GM19324 (cell line): ENCODE data around the gene CAMTA1.

ENCODE experiments used
- ATAC-seq: cut with Tn5 transposase; IDR thresholded peaks from one replicate; pipeline ENCODE4 v1.9.1; 2021; ENCODE audit warnings: mild to moderate bottlenecking, moderate library complexity; ENCODE audit not compliant: unreplicated experiment, low FRiP score

Gene CAMTA1

DNA sequence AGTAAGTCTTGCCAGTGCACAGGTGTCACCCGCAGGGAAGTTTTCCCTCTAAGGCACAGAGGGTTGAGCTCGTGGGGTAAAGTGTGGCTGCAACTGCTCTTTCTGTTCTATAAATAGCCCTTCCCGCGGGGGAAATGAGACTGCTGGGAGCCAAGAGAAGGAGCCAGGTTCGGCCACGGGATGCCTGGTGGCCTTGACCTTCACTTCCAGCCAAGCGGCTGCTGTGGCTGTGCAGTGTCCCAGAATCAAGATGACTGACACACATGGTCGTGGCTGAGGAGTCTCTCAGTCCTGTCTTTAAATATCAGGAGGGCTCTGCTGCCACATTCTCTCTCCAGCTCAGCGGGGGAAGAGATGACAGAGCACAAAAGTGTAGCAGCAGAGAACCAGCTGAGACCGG lies 831.7 kb downstream of the CAMTA1 start:
- no peak for ATAC-seq

GRCh38 chr1:7617826-7618225 lies 832.6 kb downstream of the CAMTA1 start:
- no peak for ATAC-seq

GRCh38 chr1:7620196-7620595 lies 834.9 kb downstream of the CAMTA1 start:
- no peak for ATAC-seq

- no peak for ATAC-seq
Observed at GRCh38 chr1:7621334-7622219, 836.3 kb downstream of the CAMTA1 start.

DNA sequence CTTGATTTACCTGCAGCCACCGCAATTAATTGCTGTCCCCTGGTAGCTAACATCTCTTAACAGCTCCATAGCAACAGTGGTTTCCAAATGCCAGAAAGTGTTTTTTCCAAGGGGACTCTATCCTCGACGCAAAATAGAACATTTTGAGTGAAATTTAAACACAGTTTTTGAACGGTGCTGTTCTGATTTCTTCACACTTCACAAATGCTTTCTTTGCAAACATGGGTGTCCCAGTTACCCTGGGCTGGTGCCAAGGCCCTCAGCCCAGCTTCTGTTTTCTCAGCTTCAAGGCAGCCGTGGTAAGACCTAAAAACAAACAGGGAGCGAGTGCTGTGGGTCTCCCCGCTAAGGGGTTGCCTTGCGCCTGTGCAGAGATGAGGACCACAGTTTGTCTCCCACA lies 838.6 kb downstream of the CAMTA1 start:
- ATAC-seq: no peak

- ATAC-seq: no peak
Observed at GRCh38 chr1:7624791-7625355, 839.6 kb downstream of the CAMTA1 start.

GRCh38 chr1:7625401-7625800 lies 840.1 kb downstream of the CAMTA1 start:
- ATAC-seq: no peak

DNA sequence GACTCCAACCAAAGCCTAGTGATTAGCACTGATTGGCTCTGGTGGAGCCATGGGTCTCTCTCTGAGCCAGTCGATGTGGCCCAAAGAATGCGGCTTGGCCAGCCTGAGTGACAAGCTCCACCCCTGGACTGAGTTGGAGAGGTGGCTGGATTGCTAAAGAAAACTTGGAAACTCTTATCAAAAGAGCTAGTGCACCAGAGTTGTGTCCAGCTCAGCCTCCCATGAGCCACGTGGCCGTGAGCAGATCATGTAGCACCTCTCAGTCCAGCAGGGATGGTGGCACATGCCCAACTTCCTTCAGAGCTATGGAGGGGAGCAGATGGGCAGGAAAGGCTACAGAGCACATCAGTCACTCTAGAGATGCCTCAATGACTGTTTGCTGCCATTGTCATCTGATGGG lies 843.0 kb downstream of the CAMTA1 start:
- no peak for ATAC-seq

- ATAC-seq: no peak
Observed at GRCh38 chr1:7629011-7629410, 843.8 kb downstream of the CAMTA1 start.

- no peak for ATAC-seq
Observed at GRCh38 chr1:7629465-7630195, 844.4 kb downstream of the CAMTA1 start.

- no peak for ATAC-seq
Observed at GRCh38 chr1:7630378-7630777, 845.1 kb downstream of the CAMTA1 start.

GRCh38 chr1:7632176-7632575 lies 846.9 kb downstream of the CAMTA1 start:
- ATAC-seq: no peak

- ATAC-seq: no peak
Observed at GRCh38 chr1:7632681-7633080, 847.4 kb downstream of the CAMTA1 start.

GRCh38 chr1:7633506-7634245 lies 848.4 kb downstream of the CAMTA1 start:
- no peak for ATAC-seq

DNA sequence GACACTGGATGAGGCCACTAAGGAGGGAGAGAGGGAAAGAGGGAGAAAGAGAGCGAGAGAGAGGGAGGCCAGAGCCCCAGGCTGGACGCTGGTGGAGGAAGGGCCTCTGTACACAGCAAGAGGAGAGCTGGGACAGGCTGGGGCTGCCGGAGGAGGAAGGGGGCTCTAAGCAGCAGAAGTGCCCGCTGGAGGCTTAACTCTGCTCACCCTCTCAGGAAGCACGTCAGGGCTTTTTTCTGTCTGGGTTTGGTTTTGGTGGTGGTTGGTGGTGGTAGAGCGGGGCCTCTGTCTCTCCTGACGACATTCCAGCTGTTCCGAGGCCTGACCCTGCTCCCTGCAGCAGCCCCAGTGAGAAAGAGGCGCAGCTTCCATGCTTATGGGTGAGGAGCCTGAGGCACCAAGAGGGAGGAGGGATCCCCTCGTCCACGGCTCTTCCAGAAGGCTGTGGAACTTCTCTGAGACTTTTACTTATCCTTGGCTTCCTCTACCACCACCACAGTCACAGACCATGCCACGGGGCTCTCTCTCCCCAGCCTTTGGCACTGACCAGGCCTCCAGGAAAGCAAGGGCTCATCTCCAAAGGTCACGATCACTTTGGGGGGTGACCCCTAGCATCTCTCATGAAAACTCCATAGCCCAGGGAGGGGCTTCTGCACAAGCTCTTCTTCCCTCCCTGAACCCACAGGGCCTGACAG lies 849.4 kb downstream of the CAMTA1 start:
- ATAC-seq: no peak

DNA sequence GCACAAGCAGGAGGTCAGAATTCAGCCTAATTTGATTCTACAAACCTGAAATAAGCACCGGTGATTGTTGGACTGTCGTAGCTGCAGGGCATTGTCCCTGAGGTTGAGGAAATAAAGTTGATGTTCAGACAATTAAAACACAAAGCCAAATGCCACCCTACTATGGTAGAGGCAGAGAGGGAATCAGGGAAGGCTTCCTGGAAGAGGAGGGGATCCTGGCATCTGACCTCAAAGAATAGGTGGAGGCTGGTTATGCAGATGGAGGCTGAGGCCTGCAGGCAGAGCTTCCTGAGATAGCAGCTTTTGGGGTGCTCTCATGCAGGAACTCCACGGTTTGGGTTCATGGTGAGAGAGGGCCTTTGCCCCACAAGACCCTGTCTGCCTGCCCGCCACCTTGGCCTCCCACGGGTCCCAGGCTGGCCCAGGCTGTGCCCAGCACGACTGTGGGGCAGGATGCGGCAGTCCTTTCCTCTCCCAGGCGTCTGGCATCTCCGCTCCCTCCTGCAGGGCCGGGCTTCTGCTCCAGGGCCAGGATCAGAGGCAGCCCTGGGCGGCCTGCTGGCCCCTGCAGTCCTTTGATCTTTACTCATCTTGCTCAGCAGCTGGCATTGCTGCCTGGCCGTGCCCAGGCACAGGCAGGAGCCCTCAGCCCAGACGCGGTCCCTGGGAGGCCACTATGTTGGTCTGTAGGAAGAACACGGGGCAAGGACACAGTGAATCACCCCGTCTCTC lies 851.7 kb downstream of the CAMTA1 start:
- no peak for ATAC-seq

DNA sequence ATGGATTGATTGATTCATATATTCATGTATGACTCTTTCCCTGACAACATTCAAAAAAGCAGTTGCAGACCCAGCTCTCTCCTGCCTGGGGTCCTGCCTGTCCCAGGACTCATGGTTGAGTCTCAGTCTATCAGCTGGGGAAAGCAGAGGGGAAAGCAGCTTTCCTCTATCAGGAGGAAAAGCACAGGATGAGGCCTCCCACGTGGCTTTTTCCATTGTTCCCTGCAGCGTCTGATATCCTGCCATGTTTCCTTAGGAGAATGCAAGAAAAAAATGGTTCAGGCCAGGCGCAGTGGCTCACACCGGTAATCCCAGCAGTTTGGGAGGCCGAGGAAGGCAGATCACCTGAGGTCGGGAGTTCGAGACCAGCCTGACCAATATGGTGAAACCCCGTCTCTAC lies 852.8 kb downstream of the CAMTA1 start:
- ATAC-seq: no peak

DNA sequence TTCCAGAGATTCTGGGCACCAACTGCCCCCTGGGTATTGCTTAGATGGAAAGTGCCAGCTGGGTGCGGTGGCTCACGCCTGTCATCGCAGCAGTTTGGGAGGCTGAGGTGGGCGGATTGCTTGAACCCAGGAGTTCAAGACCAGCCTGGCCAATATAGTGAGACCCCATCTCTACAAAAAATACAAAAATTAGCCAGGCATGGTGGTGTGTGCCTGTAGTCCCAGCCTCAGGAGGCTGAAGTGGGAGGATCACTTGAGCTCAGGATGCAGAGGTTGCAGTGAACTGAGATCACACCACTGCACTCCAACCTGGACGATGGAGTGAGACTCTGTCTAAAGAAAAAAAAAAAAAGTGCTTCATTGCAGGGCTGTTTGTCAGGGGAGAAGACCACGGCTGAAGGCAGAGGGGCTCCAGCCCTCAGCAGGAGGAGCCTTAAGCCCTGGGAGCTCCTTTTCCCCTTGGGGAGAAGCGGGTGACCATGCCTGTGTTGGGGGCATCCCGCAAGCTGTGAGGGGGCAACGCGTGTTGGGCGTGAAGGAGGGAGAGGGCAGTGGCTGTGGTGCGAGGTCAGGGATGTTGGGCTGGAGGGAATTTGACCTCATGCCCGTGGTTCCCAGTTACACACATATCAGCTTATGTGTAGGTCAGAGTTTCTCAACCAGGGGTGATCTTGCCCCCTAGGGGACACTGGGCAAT lies 854.3 kb downstream of the CAMTA1 start:
- no peak for ATAC-seq

DNA sequence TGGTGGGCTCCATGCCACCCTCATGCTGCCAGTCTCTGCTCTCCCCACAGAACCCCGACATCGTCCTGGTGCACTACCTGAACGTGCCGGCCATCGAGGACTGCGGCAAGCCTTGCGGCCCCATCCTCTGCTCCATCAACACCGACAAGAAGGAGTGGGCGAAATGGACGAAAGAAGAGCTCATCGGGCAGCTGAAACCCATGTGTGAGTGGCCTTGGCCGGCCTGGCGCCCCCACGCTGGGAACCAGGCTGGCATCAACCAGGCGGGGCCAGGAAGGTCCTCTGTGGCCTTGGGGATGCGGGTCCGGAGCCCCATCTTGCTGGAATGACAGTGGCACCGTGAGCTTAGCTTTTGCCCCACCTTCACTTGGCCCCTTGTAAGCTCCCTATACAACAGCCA lies 855.1 kb downstream of the CAMTA1 start:
- no peak for ATAC-seq
